PC-3 (cell line): Measurements from ENCODE around the gene OR1A2.
"Not testable (repeated sequence)": the region's sequence is repeated elsewhere in the genome, so short reads cannot be mapped to it uniquely, and the experiment has no call there.

Source experiments
- EZH2 ChIP-seq: fragments of 300-600 bp; sonication (generic); IDR thresholded peaks from one replicate; pipeline ENCODE4 v1.6.1; 2017; ENCODE audit warnings: antibody characterized with exemption, mild to moderate bottlenecking, low read length; ENCODE audit not compliant: unreplicated experiment
- EZH2phosphoT487 ChIP-seq: fragments of 300-600 bp; sonication (generic); IDR thresholded peaks from 2 replicates; pipeline ENCODE4 v1.6.1; 2018; ENCODE audit warnings: mild to moderate bottlenecking, antibody characterized with exemption, low read length, borderline replicate concordance
- TF ChIP-seq, protein P1 (sequence below): fragments of 300-600 bp; sonication (generic); conservative IDR thresholded peaks from 2 replicates; pipeline ENCODE4 v1.5.1; 2017; ENCODE audit warnings: antibody characterized with exemption, low read depth, mild to moderate bottlenecking, low read length

GRCh38 chr17:3244841-3245240 is 47.5 kb downstream of the OR1A2 start:
- TF ChIP-seq, protein P1, sequence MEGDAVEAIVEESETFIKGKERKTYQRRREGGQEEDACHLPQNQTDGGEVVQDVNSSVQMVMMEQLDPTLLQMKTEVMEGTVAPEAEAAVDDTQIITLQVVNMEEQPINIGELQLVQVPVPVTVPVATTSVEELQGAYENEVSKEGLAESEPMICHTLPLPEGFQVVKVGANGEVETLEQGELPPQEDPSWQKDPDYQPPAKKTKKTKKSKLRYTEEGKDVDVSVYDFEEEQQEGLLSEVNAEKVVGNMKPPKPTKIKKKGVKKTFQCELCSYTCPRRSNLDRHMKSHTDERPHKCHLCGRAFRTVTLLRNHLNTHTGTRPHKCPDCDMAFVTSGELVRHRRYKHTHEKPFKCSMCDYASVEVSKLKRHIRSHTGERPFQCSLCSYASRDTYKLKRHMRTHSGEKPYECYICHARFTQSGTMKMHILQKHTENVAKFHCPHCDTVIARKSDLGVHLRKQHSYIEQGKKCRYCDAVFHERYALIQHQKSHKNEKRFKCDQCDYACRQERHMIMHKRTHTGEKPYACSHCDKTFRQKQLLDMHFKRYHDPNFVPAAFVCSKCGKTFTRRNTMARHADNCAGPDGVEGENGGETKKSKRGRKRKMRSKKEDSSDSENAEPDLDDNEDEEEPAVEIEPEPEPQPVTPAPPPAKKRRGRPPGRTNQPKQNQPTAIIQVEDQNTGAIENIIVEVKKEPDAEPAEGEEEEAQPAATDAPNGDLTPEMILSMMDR: not testable (repeated sequence)
- TF ChIP-seq EZH2, EZH2phosphoT487: not testable (repeated sequence)
